ENCODE data around the gene MYLK2.
A peak's percentile ranks its signal among the peaks of the same experiment; 100 is the strongest.

Gene MYLK2

DNA sequence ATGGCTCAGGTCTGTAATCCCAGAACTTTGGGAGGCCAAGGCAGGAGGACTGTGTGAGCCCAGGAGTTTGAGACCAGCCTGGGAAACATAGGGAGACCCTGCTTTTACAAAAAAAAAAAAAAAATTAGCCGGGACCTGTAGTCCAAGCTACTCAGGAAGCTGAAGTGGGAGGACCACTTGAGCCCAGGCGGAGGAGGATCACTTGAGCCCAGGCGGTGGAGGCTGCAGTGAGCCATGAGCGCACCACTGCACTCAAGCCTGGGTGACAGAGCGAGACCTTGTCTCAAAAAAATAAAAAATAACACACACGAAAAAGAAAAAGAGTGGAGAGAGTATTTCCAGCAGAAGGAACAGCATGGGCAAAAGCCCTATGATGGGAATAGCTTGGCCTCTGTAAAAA, 53.2 kb downstream of the MYLK2 start:
- DNase-seq (ENCODE audit: low read depth): no peak

DNA sequence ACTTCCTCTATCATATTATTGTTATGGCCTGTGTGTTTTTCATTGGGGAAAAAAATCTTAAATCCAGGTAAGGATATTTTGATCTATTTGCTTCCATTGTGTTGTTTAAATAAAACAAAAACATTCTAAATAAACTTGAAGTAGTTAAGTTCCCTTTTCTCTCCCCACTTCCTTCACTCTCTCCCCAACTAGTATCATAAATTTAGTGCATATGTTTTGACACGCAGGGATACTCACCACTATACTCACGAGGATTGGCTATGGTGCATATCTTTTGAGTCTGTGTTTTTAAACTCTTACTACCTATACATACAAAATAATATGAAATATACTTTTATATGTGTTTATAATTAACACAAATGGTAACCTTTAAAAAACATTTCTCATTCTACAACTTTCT, 56.5 kb downstream of the MYLK2 start:
- no peak for DNase-seq (ENCODE audit: low read depth)

DNA sequence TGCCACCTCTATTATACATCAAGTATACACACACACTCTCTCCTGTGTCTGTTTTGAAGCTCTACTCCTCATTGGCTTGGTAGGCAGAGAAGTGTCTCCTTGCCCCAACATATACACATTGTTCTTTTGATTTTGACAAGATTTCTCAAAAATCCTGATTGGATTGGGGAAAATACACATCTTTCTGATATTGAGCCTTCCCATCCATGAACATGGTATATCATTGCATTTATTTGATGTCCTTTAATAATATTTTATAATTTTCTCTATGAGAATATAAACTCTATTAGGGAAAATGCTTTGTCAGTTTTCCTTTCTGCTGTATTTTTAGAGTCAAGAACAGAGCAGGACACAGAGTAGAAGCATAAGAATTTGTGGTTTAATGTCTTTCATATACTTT, 58.5 kb downstream of the MYLK2 start:
- DNase-seq (ENCODE audit: low read depth): no peak

DNA sequence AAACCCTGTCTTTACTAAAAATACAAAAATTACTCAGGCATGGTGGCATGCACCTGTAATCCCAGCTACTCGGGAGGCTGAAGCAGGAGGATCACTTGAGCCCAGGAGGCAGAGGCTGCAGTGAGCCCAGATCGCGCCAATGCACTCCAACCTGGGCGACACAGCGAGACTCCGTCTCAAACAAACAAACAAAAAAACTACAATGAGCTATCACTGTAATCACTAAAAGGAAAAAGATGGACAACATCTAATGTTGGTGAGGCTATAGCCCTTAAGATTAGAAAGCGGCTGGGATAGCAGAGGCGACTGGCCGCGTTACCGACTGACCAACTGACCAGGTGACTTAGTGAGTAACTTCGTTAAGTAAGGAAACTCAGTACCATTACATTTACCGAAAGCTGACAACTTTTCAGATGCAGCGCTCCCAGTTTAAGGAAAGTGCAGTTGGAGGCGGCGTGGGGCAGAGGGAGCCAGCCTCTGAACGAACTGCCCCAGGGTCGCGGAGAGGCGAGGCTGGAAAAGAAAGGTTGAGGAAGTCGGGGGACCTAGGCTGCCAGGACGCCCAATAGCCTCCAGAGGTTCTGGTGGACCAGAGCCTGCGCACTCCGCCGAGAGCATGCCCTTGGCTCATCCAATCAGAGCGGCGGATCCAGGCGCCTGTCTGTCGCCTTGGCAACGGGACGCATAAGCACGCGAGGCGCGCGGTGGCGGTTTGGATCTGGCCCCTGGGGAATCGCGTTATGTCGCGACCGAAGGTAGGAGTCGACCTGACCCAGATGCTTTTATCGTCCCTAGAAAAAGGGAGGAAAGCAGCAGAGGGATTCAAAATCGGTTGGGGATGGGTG, 60.2 kb downstream of the MYLK2 start:
- peak; percentile 89 for DNase-seq (ENCODE audit: low read depth)

DNA sequence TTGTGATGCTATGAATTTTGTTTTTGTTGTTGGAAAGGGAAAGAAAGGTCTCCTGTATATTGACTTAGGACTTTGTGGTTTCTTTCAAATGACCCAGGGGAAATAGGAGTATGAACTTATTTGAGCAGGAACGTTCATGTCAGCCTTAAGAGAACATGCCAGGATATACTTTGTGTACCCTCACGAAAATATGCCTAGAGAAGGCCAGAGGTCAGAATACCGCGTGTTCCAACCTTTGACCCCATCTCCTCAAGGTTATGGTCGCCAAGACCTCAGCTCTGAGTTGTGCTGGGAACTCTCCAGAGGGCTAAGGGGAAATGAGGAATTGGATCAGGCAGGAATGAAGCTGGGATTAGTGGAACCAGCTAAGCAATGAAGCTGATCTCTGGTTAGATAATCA, 62.8 kb downstream of the MYLK2 start:
- DNase-seq (ENCODE audit: low read depth): no peak

DNA sequence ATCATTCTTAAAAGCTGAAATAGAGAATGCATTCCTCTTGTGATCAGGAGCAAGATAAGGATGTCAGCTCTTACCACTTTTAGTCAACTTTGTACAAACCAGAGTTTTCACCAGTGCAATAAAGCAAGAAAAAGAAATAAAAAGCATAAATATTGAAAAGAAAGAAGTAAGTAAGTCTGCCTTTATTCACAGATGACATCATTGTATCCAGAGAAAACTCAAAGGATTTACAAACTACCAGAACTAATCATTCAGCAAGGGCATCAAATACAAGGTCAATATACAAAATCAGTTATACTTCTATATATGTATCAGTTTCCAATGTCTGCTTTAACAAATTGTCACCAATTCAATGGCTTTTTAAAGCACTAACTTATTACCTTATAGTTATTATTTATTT, 64.7 kb downstream of the MYLK2 start:
- DNase-seq (ENCODE audit: low read depth): no peak

Data from GM04504 (cell line).